Smooth muscle cell (in vitro differentiated cells): ENCODE measurements around the gene ISLR. TPM values are rescaled to one million over a fixed set of nuclear protein-coding genes. Genes with fewer than 3 reads are reported as not detected.

Experiments
- DNase-seq: peaks from one replicate; lab custom pipeline; 2025; ENCODE audit not compliant: unreplicated experiment; lab: John Stamatoyannopoulos, UW
- H2AFZ ChIP-seq: fragments of 200-600 bp; sonication (generic); 2 replicates; pipeline ENCODE4 v1.6.0; 2016; ENCODE audit warnings: antibody characterized with exemption, low read depth, mild to moderate bottlenecking
- H3F3A ChIP-seq: fragments of 200-600 bp; sonication (generic); 2 replicates; pipeline ENCODE4 v1.6.0; 2017; ENCODE audit warnings: antibody characterized with exemption, low read depth
- H3K27ac ChIP-seq: fragments of 200-600 bp; sonication (generic); 2 replicates; pipeline ENCODE4 v1.5.1; 2016; ENCODE audit warnings: low read depth, mild to moderate bottlenecking
- H3K27me3 ChIP-seq: fragments of 200-600 bp; sonication (generic); 2 replicates; pipeline ENCODE4 v1.6.1; 2016; ENCODE audit warnings: low read depth, mild to moderate bottlenecking
- H3K36me3 ChIP-seq: fragments of 200-600 bp; sonication (generic); 2 replicates; pipeline ENCODE4 v1.5.1; 2016; ENCODE audit warnings: low read depth
- H3K4me1 ChIP-seq: fragments of 200-600 bp; sonication (generic); 2 replicates; pipeline ENCODE4 v1.5.1; 2016; ENCODE audit warnings: low read depth
- H3K4me2 ChIP-seq: fragments of 200-600 bp; sonication (generic); 2 replicates; pipeline ENCODE4 v1.6.0; 2016; ENCODE audit warnings: mild to moderate bottlenecking
- H3K4me3 ChIP-seq: fragments of 200-600 bp; sonication (generic); 2 replicates; pipeline ENCODE4 v1.5.1; 2016; ENCODE audit warnings: mild to moderate bottlenecking
- H3K79me2 ChIP-seq: fragments of 200-600 bp; sonication (generic); 2 replicates; pipeline ENCODE4 v1.6.0; 2016; ENCODE audit warnings: low read depth, mild to moderate bottlenecking
- H3K9ac ChIP-seq: fragments of 200-600 bp; sonication (generic); 2 replicates; pipeline ENCODE4 v1.6.0; 2016; ENCODE audit warnings: low read depth
- H3K9me3 ChIP-seq: fragments of 200-600 bp; sonication (generic); replicated peaks from 2 replicates; pipeline ENCODE4 v1.5.1; 2016; ENCODE audit warnings: low read depth
- H4K20me1 ChIP-seq: fragments of 200-600 bp; sonication (generic); 2 replicates; pipeline ENCODE4 v1.6.0; 2016; ENCODE audit warnings: low read depth
- WGBS: methylation state at CpG from one replicate; pipeline ENCODE4 v1.1.7; 2016; ENCODE audit warnings: low lambda C conversion rate; 5-methylcytosine and 5-hydroxymethylcytosine counted together
- polyA plus RNA-seq: library from polyadenylated mRNA; unstranded; fragments of >200 nt; fragmentation: Nextera tagmentation; extraction: Ambion mirVana; gene quantifications from 2 replicates; pipeline ENCODE4 v1.2.1, GENCODE V29; 2016
- total RNA-seq: library from RNA; depleted of rRNA; stranded (reverse); fragments of >200 nt; gene quantifications from 2 replicates; pipeline ENCODE4 v1.2.3, GENCODE V29; 2014
- TF ChIP-seq, protein P1 (sequence below): fragments of 200-600 bp; sonication (generic); IDR thresholded peaks from 2 replicates; pipeline ENCODE4 v1.5.1; 2017; ENCODE audit warnings: borderline replicate concordance, mild to moderate bottlenecking, antibody characterized with exemption; ENCODE audit not compliant: insufficient read depth, poor library complexity, severe bottlenecking

The ISLR gene
- total and polyA plus RNA-seq, 2 experiments from 2014 or later = 119 to 130 TPM

DNA sequence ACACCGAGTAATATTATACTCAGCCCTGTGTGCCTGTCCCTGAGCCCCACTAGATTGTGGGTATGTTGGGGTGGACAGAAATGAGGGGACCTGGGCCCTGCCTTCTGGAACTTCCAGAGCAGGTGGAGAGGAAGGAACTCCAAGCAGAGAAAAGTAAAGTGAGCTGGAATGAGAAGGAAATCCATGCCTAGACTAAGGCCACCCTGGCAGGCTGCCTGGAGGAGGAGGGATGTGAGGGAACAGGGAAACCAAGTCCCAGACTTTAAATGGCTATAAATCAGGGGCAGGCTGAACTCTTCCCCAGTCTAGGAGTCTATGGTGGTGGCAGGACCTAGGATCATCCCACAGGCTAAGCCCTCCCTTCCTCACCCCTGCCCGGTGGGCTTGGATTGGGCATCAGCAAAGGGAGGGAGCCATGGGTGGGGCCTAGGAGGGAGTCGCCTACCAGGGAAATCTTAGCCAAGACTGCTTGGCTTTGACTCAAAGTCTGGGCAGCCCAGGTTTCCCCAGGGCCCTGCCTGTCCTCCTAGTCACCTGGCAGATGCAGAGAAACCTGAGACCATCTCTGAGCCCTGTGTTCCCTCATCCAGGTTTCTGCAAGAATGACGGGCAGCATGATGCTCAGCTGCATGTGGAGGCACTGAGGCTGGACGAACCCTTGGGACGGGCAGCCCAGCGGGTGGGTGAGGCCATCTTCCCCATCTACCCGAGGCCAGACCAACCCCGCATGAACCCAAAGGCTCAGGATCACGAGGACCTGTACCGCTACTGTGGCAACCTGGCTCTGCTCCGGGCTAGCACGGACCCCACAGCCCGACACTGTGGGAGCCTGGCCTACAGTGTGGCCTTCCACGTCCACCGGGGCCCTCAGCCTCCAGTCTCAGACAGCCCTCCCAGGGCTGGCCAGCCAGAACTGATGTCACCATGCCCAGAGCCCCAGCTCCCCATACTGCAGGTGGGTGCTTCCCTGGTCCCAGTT, 44.7 kb downstream of the ISLR start:
- Histone ChIP-seq H3K36me3 (no peaks in the 10 kb centered on the region), H2AFZ (no peak overlapping the region), H3K27ac (no peak overlapping the region), H3K9ac (no peak overlapping the region), H3F3A (peaks cover 8% of the 10 kb centered on the region), H3K79me2 (no peaks in the 10 kb centered on the region), H3K9me3 (no peaks in the 10 kb centered on the region), H4K20me1 (no peaks in the 10 kb centered on the region), H3K4me2 (no peak overlapping the region), H3K4me3 (no peak overlapping the region), H3K27me3 (no peaks in the 10 kb centered on the region), H3K4me1 (peaks cover 54% of the 10 kb centered on the region)
- WGBS = 94% methylated on average over 16 of the region's 16 CpGs
- DNase-seq = no peak
- TF ChIP-seq, protein P1, sequence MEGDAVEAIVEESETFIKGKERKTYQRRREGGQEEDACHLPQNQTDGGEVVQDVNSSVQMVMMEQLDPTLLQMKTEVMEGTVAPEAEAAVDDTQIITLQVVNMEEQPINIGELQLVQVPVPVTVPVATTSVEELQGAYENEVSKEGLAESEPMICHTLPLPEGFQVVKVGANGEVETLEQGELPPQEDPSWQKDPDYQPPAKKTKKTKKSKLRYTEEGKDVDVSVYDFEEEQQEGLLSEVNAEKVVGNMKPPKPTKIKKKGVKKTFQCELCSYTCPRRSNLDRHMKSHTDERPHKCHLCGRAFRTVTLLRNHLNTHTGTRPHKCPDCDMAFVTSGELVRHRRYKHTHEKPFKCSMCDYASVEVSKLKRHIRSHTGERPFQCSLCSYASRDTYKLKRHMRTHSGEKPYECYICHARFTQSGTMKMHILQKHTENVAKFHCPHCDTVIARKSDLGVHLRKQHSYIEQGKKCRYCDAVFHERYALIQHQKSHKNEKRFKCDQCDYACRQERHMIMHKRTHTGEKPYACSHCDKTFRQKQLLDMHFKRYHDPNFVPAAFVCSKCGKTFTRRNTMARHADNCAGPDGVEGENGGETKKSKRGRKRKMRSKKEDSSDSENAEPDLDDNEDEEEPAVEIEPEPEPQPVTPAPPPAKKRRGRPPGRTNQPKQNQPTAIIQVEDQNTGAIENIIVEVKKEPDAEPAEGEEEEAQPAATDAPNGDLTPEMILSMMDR = no peak

DNA sequence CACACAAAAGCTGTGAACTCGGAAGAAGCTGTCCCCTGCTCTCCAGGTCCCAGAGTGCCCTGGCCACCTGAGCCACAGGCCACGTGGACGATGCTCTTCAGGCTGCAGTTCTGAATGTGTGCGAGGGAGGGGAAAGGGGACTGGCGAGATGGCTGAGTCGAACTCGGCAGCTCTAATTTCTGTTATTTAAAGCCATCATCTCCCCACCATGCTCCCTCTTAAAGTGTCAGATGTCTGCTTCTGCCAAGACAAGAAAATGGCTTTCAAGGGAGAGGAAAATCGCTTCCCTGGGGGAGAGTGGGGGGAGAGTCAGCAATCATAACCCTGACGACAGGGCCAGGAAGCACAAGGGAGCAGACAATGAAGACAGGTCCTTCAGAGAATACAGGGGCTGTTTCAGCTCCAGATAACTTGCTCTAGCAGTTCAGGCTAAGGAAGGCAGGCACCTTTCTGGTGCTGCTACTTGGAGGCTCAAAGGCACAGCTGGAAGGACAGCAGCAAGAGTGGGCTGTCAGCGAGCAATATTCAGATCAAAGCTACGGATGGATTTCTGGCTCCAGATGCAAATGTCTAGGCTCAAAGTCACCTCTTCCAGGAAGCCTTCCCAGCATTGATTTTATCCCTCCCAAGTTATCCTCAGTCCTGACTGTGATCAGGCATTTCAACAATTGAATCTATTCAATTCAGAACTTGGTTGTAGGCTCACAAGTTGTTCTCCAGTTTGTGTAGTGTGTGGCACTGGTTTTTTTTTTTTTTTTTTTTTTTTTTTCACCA, 47.2 kb downstream of the ISLR start:
- TF ChIP-seq, protein P1 = no peak
- no peaks in the 10 kb centered on the region for H3K79me2 ChIP-seq
- 39% methylated on average over 11 of the region's 11 CpGs for WGBS

DNA sequence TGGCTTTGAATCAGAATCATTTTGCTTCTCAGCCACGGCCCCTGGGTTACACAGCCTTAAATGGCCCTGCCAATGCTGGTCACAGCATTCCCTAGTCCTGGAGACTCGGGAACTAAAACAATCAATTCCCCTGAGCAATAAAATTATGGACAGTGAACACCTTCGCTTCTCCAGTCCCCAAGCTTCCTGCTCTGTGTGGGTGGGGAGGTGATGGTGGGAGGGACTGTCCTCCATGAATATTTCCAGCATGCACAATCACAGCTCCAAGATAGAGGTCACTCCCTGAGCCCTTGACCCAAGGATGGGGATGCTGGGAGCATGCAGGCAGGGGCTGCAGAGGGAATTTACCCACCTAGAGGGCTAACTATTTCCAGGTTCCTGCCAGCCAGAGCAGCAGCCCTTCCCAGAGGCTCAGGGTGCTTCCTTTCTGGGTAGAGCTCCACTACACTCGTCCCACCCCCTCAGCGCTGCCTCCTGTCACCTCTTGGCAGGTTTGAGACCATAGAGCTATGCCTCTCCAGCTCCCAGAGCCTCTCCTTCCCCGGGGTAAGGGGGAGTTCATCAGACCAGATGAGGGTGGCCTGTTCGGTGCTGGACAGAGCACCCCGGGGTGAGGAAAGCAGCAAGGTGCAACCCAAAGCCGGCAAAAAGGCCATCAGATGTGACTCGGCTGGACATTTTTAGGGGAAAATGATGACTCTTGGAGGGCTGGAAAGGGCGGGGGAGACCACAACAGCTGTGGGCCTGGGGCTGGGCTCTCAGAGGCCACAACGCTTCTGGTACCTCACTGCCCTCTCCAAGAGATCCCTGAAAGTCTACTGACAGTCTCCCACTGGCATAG, 48.1 kb downstream of the ISLR start:
- no peak overlapping the region for H2AFZ ChIP-seq
- H3K36me3 ChIP-seq = no peaks in the 10 kb centered on the region
- DNase-seq = no peak
- no peak overlapping the region for H3K27ac ChIP-seq
- TF ChIP-seq, protein P1 = no peak
- H3K4me2 ChIP-seq = no peak overlapping the region
- peaks cover 43% of the 10 kb centered on the region for H3K4me1 ChIP-seq
- H3K79me2 ChIP-seq = no peaks in the 10 kb centered on the region
- WGBS = 58% methylated on average over 12 of the region's 12 CpGs
- H3K27me3 ChIP-seq = no peaks in the 10 kb centered on the region
- H3F3A ChIP-seq = peaks cover 8% of the 10 kb centered on the region
- no peaks in the 10 kb centered on the region for H4K20me1 ChIP-seq
- H3K9ac ChIP-seq = no peak overlapping the region
- no peak overlapping the region for H3K4me3 ChIP-seq
- no peaks in the 10 kb centered on the region for H3K9me3 ChIP-seq

More for the DNA sequence above, 47.2 kb downstream of the ISLR start:
- DNase-seq = no peak
- Histone ChIP-seq H3K9ac (no peak overlapping the region), H3K4me2 (no peak overlapping the region), H3K4me3 (no peak overlapping the region), H3K4me1 (peaks cover 48% of the 10 kb centered on the region), H3K9me3 (no peaks in the 10 kb centered on the region), H3F3A (peaks cover 8% of the 10 kb centered on the region), H2AFZ (no peak overlapping the region), H3K27me3 (no peaks in the 10 kb centered on the region), H3K36me3 (no peaks in the 10 kb centered on the region), H3K27ac (no peak overlapping the region), H4K20me1 (no peaks in the 10 kb centered on the region)
